NCI-H748 treated with DMSO at 0.1 percent for 48 hours (cell line): ENCODE data around the gene PDE1A.

Experiments used
- DNase-seq: peaks from one replicate; lab custom pipeline; 2025; lab: John Stamatoyannopoulos, UW

The PDE1A gene

GRCh38 chr2:182128821-182129707 lies 297.8 kb downstream of the PDE1A start:
- no peak for DNase-seq

- DNase-seq: no peak
Observed at GRCh38 chr2:182117196-182117595, 309.6 kb downstream of the PDE1A start.

GRCh38 chr2:182116774-182117173 lies 310.1 kb downstream of the PDE1A start:
- no peak for DNase-seq

DNA sequence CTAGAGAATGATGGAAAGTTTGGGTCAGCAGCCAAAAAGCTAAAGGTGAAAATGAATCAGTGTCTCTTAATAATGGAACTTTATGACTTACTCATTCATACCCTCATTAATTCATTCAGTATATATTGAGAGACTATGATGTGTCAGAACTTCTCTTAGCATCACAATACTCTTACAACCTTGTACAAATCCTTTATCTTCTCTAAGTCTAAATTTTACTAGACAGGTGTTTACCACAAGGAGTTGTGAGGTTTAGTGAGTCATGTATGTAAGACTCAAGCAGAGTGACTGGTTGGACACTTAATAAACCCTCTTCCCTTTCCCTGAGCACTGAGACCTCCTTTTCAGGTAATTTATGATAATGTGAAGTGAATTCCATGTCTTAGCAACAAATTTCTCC lies 311.6 kb downstream of the PDE1A start:
- DNase-seq: no peak

DNA sequence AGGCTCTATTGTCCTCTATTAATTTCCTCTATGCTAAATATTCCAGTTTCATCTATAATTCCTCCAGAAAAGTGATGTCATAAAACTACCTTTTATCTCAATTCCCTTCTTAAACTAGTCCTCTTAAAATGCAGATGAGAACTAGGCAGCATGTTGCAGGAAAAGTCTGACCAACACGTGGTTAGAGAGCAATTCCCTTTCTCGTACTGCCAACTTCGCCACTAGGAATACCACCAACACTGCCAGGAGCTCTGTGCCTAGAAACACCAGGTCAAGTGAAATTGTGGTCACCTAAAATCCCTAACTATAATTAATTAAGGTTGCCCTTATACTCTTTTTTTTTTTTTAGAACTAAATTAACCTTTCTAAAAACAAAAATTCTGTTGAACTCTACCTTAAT lies 313.5 kb downstream of the PDE1A start:
- no peak for DNase-seq

DNA sequence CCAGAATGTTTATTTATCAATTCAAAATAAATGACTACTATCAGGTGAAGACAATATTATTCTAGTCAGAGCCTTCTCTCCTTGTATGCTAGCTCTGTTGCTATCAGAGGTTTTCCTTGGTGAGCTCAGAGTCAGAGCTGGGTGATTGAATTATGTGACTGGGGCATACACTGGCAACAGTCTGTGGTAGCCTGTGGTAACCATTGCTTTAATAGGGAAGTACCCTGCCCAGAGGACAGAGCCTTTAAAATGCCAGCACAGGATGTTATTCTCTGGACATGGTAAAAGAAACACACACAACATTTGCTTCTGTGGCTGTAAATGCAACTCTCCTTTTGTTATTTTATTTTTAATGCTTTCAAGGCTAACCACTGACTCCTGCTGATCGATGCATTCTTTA lies 316.5 kb downstream of the PDE1A start:
- DNase-seq: no peak

- DNase-seq: no peak
Observed at GRCh38 chr2:182103526-182103925, 323.3 kb downstream of the PDE1A start.

DNA sequence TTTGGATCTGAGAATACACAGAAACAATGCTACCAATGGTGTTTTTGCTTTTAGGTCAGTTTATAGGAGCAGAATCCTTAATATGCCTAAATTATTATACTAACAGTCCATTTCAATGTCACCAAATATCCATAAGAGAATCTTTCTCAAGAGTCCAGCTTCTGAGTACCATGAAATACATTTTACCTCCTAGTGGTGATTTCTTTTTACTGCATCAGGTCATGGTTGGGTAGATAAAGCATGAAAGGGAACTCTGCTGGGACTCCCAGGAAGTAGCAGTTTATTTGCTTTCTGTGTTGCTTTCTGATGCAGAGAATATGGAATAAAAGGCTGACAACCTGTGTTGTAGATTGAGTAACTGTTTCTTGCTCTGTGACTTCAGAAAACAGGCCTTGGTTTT lies 325.6 kb downstream of the PDE1A start:
- no peak for DNase-seq

DNA sequence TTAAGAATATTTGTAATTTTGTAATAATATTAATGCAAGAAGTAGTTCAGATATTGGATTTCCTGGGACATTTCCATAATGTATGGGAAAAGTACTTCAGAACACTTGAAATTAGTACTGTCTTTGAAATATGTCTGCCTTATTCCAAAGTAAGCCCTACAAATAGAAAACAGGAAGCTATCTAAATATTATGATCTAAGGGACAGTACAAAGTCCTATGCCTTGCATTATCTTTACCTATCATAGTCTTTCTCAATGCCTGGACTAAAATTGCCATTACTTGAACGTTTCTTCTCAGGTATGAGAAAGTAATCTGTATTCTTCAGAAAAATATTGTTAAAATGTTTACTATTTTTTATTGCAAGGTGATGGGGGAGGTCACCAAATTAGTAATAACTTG lies 328.2 kb downstream of the PDE1A start:
- no peak for DNase-seq

- no peak for DNase-seq
Observed at GRCh38 chr2:182097571-182098164, 329.2 kb downstream of the PDE1A start.

DNA sequence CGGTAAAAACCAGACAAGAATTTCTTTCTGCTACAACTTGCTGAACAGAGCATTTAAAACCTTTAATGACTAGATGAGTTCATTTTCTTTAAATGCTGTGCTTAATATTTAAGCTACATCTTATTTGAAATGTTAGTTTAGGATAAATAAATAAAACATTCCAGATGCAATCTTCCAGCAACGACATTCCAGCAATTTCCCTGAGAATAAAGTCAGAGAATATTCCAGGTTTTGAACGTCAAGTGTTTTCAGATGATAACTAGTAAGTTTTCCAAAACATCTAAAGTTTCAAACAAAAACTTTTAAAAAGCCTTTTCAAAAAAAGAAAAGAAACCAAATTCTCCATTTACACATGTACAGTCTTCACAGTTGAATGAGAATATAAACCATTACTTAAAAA lies 336.4 kb downstream of the PDE1A start:
- DNase-seq: no peak
